ELF-1 (cell line): ENCODE data around the gene IQSEC3.
"Not testable (repeated sequence)": the region's sequence is repeated elsewhere in the genome, so short reads cannot be mapped to it uniquely, and the experiment has no call there.

Source experiments
- DNase-seq: peaks from one replicate; pipeline ENCODE4 v3.0.0-alpha.2; 2016; ENCODE audit warnings: low read depth, low spot score

IQSEC3 gene

DNA sequence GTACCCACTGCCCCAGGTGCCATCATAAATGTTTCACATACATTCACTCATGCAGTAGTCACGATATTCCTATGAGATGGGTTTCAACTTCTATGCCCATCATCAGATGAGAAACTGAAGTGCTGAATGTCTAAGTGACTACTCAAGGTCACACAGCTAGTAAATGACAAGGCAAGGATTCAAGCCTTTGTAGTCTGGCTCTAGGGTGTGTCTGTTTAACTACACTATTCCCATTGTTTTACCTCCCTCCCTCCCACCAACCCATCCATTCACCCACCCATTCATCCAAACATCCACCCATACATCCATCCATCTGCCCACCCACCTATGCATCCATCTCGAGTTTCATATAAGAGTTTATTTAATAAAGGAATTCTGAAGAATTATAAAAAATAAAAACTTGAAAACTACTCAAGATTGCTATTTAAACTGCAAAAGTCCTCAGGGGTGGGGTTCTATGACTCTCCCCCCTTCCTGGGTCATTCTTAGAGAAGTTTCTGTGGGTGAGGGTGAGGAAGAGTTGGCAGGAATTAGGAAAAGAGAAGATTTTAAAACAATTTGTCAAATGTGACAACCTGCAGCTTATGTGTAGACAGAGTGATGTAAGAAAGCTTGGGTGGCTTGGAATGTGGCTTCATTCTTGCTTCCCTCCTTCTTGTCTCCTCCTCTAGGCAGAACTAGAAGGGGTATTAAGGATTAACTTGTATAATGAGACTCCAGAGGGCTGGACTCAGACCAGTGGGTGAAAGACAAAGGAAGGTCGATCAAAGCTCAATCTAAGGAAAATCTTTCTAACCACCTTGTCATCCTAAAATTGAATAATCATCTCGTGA, 13.4 kb upstream of the IQSEC3 start:
- DNase-seq: not testable (repeated sequence)

DNA sequence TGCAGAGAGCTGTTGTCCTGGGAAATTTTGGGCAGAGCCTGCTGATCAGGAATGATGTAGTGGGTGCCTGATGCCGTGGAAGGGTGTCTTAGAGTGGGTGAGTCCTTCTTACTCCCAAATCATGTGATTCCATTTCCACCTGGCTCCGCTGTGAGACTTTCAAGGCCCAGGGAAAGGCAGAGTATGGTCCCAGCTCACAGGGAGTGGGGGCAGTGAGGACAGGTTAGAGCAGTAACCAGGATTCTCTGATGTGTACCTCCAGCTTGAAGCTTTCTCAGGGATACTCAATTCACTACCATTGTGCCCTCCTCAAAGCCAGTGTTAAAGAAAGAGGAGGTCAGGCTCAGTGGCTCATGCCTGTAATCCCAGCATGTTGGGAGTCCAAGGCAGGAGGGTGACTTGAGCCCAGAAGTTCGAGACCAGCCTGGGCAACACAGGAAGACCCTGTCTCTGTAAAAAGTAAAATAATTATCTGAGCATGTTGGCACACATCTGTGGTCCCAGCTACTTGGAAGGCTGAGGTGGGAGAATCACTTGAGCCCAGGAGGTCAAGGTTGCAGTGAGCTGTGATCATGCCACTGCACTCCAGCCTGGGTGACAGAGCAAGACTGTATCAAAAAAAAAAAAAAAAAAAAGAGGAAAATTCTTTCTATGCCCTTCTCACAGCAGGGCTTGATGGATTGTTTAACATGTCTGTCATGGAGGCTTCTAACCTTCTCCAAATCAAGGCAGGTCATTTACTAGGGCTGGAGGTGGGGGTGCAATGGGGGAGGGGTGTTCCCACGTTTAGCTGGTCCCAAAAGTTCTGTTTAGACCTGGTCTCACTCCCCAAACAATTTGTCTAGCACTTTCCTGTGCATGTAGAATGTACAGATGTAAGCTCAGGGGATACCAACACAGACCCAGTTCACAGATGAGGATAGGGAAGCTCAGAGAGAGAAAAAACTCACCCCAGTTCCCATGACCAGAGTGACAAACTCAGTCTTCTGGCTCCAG, 12.5 kb upstream of the IQSEC3 start:
- DNase-seq: no peak

DNA sequence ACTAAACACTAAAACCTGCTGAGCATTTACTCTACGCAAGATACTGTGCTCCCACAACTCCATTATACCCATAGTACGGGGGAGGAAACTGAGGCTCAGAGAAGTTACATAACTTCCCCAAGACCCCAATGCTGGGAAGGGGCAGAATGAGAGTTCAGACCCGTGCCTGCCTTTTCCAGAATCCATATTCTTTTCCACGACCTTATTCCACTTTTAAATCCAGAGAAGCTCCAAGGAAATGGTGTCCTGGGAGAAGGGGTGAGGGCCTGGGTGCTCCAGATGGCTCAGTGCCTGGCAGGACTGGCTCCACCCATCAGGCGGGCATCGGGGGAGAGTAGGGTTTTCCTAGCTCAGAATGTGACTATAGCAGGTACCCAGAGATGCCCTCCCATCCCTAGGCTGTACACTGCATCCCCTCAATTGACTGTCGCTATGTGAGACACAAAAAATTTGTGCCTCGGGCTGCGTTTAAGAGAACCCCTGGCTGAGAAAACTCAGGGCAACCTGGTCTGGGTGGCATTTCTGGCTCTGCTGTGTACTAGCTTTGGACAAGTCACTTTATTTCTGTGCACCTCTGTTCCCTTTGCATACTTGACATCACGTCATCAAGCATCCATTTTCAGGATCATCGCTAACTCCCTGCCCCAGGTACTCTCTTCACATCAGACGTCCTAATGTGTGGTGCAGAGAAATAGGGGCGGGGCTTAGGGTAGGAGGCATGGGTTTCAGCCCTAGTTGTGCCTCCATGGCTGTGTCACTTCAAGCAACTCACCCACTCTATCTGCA, 11.6 kb upstream of the IQSEC3 start:
- no peak for DNase-seq

DNA sequence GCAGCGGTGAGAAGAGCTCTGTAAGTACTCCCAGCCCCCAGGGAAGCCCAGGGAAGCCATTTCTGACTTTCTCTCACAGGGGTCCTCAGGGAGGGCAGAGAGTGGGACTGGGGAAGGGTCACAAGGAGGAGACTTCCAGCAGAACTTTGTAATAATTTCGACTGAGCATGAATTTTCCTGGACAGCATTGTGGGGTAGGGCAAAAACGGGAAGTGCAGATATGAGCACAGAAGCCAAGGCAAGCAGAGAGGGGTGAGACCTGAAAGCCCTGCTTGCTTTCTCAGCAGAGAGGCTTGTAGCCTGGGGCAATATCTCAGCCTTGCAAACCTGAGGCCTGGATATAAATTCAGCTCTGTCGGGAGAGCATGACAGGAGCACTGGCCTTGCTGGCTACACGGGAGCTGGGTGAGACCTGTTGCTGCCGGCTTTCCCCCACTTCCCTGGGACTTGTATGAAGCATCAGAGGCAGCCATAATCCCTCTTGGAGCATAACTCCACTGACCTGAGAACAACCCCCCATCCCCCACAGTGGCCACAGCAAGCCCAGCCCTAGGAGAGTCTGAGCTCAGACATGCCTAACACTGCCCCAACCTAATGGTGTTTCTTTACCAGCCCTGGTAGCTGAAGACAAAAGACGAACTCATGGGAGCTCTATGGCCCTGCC, 9.8 kb upstream of the IQSEC3 start:
- DNase-seq: peak; percentile 34

DNA sequence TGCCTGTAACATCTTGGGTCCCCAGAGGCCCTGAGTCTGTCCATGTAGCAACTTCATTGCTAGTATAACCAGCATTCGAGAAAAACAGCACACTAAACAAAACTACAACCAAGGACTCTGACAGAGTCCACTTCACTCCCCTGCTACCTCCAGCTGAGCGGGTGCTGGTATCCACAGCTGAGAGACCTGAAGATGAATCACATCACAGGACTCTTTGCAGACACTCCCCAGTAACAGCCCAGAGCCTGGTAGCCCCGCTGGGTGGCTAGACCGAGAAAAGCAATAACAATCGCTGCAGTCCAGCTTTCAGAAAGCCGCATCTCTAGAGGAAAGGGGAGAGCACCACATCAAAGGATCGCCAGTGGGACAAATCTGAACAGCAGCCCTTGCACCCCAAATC, 9.0 kb upstream of the IQSEC3 start:
- no peak for DNase-seq

DNA sequence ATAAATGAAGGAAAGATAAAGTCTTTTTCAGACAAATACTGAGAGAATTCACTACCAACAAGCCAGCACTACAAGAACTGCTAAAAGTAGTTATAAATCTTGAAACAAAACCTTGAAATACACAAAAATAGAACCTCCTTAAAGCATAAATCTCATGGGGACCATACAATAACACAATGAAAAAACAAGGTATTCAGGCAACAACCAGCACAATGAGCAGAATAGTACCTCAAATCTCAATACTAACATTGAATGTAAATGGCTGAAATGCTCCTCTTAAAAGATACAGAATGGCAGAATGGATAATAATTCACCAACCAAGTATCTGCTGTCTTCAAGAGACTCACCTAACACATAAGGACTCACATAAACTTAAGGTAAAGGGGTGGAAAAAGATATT, 7.7 kb upstream of the IQSEC3 start:
- DNase-seq: no peak

DNA sequence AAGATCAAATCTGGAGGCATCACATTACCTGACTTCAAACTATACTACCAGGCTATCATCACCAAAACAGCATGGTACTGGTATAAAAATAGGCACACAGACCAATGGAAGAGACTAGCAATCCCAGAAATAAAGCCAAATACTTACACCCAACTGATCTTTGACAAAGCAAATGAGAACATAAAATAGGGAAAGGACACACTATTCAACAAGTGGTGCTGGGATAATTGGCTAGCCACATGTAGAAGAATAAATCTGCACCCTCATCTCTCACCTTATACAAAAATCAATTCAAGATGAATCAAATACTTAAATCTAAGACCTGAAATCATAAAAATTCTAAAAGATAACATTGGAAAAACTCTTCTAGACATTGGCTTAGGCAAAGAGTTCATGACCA, 4.7 kb upstream of the IQSEC3 start:
- not testable (repeated sequence) for DNase-seq

DNA sequence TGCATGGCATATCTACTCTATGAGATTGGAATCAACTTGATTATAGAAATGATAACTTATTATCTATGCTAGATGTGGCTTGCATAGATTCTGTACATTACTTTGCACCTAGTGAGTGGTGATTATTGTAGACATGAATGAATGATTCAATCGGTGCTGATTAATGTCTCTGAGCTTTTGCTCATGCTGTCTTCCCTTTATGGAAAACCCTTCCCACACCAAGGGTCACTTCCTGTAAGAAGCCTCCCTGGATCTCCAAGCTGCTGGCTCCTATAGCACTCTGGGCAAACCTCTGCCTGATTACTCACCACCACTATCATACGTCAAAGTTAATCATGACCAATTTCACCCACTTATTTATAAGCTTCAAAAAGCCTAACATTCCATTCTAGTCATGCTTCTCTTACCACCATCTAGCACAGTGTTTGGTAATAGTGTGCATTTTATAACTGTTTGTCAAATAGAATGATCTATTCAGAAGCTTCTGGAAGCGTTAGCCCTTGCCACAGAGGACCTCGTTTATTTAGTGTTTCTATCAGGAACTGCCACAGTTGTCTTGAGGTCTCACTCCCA, 990 bp upstream of the IQSEC3 start:
- DNase-seq: not testable (repeated sequence)

DNA sequence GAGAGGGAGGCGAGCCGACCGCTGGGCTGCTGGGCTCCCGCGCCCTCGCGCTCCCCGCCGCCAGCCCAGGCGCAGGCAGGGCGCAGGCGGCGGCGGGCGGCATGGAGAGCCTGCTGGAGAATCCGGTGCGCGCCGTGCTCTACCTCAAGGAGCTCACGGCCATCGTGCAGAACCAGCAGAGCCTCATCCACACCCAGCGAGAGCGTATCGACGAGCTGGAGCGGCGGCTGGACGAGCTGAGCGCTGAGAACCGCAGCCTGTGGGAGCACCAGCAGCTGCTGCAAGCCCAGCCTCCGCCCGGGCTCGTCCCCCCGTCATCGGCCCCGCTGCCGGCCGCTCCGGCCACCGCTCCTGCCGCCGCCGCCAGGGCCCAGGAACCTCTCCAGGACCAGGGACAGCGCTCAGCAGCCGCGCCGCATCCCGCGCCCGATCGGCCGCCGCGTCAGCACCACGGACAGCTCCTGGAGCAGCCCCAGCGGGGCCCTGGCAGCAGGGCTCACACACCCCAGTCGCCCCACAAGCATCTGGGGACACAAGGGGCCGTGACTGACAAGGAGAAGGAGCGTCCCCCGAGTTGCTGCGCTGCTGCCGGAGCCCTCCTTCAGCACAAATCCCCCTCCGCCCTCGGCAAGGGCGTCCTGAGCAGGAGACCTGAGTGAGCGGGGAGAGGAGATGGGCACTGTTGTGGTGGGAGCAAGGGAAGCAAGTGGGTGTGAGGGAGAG, 376 bp downstream of the IQSEC3 start:
- DNase-seq: peak; percentile 71

DNA sequence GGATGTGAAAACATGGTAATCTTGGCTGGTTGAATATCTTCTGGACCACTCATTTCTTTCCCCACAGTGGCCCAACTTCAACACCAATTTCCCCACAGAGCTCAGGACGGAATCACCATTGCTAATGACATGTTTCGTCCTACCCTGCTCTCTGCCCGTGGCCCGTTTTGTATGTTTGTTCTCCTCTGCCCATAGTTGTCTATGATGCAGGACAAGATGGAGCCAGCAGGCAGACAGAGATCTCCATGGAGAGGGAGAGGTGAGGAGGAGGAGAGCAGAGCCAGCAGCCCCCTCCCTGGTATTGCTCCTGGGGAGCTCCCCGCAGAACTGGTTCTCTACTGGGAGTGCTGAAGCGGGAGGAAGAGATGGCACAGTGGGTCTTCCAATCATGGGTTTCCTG, 3.1 kb downstream of the IQSEC3 start:
- not testable (repeated sequence) for DNase-seq

DNA sequence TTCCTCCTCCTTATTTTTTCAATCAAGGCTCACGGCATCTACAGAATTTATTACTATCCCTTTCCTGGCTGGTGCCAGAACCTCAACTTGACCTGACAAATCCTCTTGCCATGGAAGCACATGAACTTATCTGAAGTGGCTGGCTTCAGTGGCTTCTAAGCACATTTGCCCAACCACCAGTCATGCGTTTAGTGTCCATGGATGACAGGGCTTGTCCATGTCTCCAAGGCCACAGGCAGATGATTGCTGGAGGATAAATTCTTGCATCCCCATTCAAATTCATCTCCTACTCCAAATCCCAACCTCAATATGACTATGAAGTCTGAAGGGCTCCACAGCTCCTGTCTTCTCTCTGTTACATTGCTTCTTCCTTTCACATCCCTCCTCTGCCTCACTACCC, 4.0 kb downstream of the IQSEC3 start:
- DNase-seq: not testable (repeated sequence)

DNA sequence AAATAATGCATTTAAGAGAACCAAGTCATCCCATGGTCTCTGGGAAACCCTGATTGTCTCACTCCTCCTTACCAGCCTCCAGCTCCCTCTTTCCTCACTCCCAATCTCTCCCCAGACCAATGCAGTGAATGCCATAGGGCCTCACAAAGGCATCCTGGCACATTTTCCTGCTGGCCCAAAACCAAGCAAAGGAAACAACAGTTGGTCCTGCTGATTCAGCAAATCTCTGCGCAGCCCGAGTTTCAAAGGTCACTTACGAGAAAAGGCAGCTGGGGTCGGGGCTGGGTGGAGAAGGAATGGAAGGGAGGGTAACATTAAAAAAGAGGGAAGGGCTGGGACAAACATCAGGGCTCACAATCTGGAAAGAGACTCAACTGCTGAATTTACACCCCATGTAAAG, 5.5 kb downstream of the IQSEC3 start:
- not testable (repeated sequence) for DNase-seq

DNA sequence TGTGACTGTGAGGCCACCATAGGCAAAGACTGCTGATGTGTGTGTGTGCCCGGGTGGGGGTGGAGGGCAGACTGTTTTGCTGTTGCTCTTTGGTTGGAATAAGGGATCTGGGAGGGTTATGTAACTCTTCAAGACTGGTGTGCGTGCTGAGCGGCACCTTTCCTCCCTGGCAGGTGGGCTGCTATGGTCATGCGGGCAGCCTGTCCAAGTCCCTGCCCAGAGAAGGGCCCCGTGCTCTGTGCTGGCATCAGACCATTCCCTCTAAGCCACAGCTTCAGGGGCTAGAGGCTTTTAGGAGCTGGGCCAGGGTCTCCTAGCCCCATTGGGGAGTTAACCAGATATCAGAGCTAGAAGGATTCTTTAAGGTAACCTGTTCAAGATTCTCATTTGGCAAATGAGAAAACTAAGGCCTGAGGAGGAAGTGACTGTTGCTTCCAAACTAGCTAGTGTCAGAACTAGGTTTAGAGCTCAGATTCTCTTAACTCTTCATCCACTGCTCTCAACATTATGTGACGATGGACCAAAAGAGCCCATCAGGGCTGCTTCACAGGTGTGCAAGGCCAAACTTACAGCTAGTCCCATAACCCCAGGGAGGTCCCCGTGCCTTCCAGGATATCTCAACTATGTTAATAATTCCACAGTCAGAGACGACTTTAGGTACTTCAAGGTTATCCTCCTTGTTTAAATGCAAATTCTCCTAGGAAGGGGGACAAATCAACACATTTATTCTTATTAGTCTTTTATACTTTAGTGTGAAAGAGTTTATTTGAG, 8.0 kb downstream of the IQSEC3 start:
- not testable (repeated sequence) for DNase-seq

DNA sequence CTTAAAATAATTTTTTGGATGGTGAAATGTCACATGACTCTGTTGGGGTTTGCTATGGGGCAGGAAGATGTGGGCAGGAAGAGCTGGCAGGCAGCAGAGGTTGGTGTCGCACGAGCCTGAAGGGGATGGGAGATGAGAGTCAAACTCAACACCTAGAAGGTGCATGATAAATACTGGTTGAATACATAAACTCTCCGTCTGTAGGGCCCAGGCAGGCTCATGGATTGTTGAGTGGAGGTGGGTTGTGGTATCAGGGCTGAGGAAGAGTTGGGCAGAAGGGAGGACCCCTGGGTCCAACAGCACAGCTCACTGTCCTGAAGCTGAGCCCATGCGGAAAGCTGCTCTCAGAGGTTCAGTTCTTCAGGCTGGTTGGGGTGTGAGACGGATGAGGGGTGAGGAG, 9.0 kb downstream of the IQSEC3 start:
- DNase-seq: not testable (repeated sequence)

DNA sequence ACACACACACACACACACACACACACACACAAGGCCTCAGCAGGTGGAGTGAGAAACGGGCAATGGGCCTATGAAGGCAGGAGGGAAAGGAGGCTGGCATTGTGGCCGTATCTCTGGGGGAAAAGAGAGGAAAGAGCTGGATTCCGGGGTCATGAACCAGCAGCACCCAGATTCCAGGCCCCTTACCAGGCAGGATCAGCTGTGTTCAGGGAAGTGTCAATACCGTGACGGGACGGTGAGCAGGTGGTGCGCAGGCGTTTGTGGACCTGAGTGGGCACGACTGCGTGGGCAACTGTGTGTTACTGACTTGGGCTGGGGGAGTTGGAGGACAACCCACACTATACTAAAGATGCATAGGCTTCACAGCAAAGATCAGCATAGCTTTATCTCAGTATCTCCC, 9.5 kb downstream of the IQSEC3 start:
- not testable (repeated sequence) for DNase-seq

DNA sequence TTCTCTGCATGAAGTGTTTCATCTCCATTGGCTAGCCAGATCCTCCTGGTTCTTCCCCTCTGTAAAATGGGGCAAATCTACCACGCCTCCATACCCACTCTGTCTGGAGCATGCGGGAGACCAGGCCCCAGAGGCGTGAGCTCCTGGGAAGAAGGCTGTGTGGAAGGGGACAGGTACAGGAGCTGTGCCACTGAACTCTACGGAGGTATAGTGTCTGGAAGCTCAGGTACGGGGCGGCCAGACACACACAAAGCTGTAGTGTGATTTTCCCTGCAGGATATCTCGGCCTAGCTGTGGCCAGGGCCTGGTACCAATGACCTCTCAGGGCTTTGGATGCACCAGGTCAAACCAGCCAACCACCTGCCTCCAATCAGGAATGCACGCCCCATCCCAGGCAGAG, 10.0 kb downstream of the IQSEC3 start:
- DNase-seq: not testable (repeated sequence)

DNA sequence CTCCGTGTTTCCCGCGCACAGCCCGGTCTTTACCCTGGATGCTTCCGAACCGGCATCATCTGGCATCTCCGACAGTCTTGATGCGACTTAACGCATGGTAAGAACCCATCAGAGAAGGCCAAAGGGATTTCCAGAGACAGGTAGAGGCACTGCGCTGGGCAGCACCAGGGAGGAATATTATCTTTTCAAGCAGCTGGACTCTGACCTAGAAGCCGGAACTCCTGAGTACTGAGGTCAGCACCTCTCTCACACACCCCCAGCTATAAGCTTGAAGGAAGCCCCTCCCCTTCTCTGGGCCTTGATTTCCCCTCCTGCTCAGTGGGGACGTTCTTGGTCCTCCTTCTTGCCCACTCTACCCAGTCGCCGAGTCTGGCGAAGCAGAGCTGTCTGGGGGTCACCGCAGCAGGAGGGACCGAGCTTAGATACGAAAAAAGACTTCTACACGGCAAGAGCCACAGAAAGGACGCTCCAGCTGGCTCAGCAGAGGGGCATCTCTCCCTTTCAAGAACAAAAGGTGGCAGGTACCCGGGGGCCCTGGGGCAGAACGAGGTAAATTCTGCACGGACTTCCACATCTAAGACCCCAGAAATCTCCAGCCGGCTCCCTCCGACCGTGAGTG, 10.6 kb downstream of the IQSEC3 start:
- not testable (repeated sequence) for DNase-seq

DNA sequence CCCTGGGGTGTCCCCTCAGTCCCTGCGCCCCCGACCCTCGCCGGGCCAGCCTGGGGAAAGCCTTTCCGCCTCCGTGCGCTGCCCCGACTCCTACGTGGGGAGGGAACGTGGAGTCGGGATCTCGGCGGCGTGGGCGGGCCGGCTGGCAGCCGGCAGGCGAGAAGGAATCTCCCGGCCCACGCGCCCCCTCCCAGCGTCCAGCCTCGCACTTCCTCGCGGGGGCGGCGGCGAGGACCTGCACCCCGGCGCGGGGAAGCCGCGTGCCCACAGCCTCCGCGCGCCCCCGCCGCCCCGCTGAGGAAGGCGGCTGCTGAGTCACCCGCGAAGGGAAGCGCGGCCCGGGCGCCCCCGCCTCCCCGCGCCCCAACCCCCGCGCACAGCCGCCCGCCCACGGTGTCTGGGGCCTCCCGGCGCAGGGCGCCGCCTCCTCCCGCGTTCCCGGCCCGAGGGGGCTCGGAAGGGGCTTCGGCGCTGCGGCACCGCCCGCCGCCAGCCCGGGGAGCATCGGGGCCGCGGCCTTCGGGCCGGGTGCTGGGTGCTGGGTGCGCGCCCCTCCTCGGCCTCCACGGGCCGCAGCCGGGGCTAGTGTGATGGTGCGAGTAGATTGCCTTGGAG, 11.3 kb downstream of the IQSEC3 start:
- not testable (repeated sequence) for DNase-seq
